Muscle of arm (tissue), 12 donors: ENCODE data around the gene GNRHR. TPM values are rescaled to one million over a fixed set of nuclear protein-coding genes. Genes with fewer than 3 reads are reported as not detected.

Experiments used
- DNase-seq: peaks from one replicate; pipeline ENCODE4 v3.0.0-alpha.2; 2013
- polyA plus RNA-seq, 12 donors: library from polyadenylated mRNA; unstranded; fragments of 120-200 nt; gene quantifications; one replicate each; pipeline ENCODE4 v1.2.1, GENCODE V29; 2013; ENCODE audit not compliant: insufficient read length in 12 of 12

Gene GNRHR
- polyA plus RNA-seq, 12 donors: 0.29 to 0.74 (median 0.41) TPM; not detected in 2

GRCh38 chr4:67700116-67700737 lies 54.0 kb downstream of the GNRHR start:
- DNase-seq: peak; percentile 21

GRCh38 chr4:67699603-67700002 lies 54.6 kb downstream of the GNRHR start:
- no peak for DNase-seq

GRCh38 chr4:67697860-67698687 lies 56.1 kb downstream of the GNRHR start:
- no peak for DNase-seq

- no peak for DNase-seq
These were observed 58.1 kb downstream of the GNRHR start for GRCh38 chr4:67696061-67696460.

GRCh38 chr4:67694662-67695061 lies 59.5 kb downstream of the GNRHR start:
- no peak for DNase-seq

- DNase-seq: no peak
These were observed 62.9 kb downstream of the GNRHR start for GRCh38 chr4:67691328-67691727.

Other genes starting within 250 kb of the GNRHR start
- gene CENPC, start 208.9 kb downstream of the GNRHR start, polyA plus RNA-seq: 10 to 100 TPM in 11 of 12 donors, not detected in 1; 11.8 to 24.5 (median 17.0) TPM
- 1 to 10 TPM in 1 of 12 donors, under 1 TPM in 5, not detected in 6; 0.14 to 1.9 (median 0.36) TPM for gene STAP1, start 195.7 kb downstream of the GNRHR start, polyA plus RNA-seq
- gene UBA6, start 53.2 kb downstream of the GNRHR start, polyA plus RNA-seq: 10 to 100 TPM in 11 of 12 donors, not detected in 1; 27.1 to 65.3 (median 47.3) TPM
- gene TMPRSS11D, start 129.6 kb upstream of the GNRHR start, polyA plus RNA-seq: under 1 TPM in 5 of 12 donors, not detected in 7; 0.05 to 0.50 (median 0.29) TPM
- gene TMPRSS11A, start 209.1 kb upstream of the GNRHR start, polyA plus RNA-seq: under 1 TPM in 3 of 12 donors, not detected in 9; 0.05 to 0.11 (median 0.11) TPM